HepG2 (cell line): Measurements from ENCODE around the gene FBXW2. TPM values are rescaled to one million over a fixed set of nuclear protein-coding genes. Genes with fewer than 3 reads are reported as not detected.

Experiments used
- AGO2 ChIP-seq: fragments of 200-400 bp; formaldehyde crosslinking; optimal IDR thresholded peaks from 2 replicates; pipeline ENCODE3; 2017; ENCODE audit warnings: mild to moderate bottlenecking, low read depth, low read length, moderate library complexity
- CREBL2 ChIP-seq: sonication (generic); formaldehyde crosslinking; IDR thresholded peaks from 2 replicates; pipeline ENCODE4 v1.8.1; 2023; ENCODE audit warnings: missing genetic modification reagents, mild to moderate bottlenecking, borderline replicate concordance
- HDAC6 ChIP-seq: fragments of 200-600 bp; sonication (generic); IDR thresholded peaks from 2 replicates; pipeline ENCODE4 v1.7.0; 2017; ENCODE audit warnings: mild to moderate bottlenecking, antibody characterized with exemption, low read length, low read depth
- RBM22 ChIP-seq: fragments of 200-400 bp; formaldehyde crosslinking; optimal IDR thresholded peaks from 2 replicates; pipeline ENCODE3; 2017; ENCODE audit warnings: mild to moderate bottlenecking, low read length, moderate library complexity
- SAP130 ChIP-seq: IDR thresholded peaks from 2 replicates; pipeline ENCODE4 v1.6.1; 2016; ENCODE audit warnings: low read depth
- XRCC5 ChIP-seq: fragments of 200-400 bp; formaldehyde crosslinking; optimal IDR thresholded peaks from 2 replicates; pipeline ENCODE3; 2017; ENCODE audit warnings: mild to moderate bottlenecking, low read length
- ZBTB26 ChIP-seq: IDR thresholded peaks from 2 replicates; pipeline ENCODE4 v1.6.1; 2016; ENCODE audit warnings: missing compliant biosample characterization, missing genetic modification reagents, borderline replicate concordance
- ZNF224 ChIP-seq: sonication (generic); formaldehyde crosslinking; IDR thresholded peaks from 2 replicates; pipeline ENCODE4 v1.5.0; 2020; ENCODE audit warnings: mild to moderate bottlenecking, missing genetic modification reagents
- ZNF557 ChIP-seq: sonication (generic); formaldehyde crosslinking; IDR thresholded peaks from 2 replicates; pipeline ENCODE4 v1.4.0; 2020; ENCODE audit warnings: missing genetic modification reagents
- ZSCAN22 ChIP-seq: sonication (generic); formaldehyde crosslinking; IDR thresholded peaks from 2 replicates; pipeline ENCODE4 v1.4.0; 2020; ENCODE audit warnings: mild to moderate bottlenecking, missing genetic modification reagents
- polyA plus RNA-seq, 8 experiments: library from polyadenylated mRNA; depleted of rRNA in 3 of 8; stranded (reverse) in 7 of 8; unstranded in 1 of 8; fragments of >200 nt; fragmentation: Illumina TruSeq in 4 of 8; extraction: Trizol in 4 of 8; gene quantifications; 2 replicates each; pipeline versions ENCODE4 v1.2.1 to v1.2.3, GENCODE V29; 2011 to 2016; ENCODE audit warnings: low read depth in 4 of 8, missing spikeins in 1 of 8, mixed read lengths in 1 of 8; ENCODE audit not compliant: insufficient read depth in 1 of 8
- total RNA-seq, 5 experiments: library from RNA; depleted of rRNA; stranded (reverse); fragments of >200 nt; fragmentation: Illumina TruSeq; extraction: Trizol; gene quantifications; 2 replicates each; pipeline ENCODE4 v1.2.3, GENCODE V29; 2016; ENCODE audit warnings: low read depth in 1 of 5
- TF ChIP-seq, protein P1 (sequence below): sonication (generic); formaldehyde crosslinking; IDR thresholded peaks from 2 replicates; pipeline ENCODE4 v1.5.0; 2020; ENCODE audit warnings: mild to moderate bottlenecking, missing genetic modification reagents, borderline replicate concordance
- TF ChIP-seq, protein P2 (sequence below): sonication (generic); formaldehyde crosslinking; IDR thresholded peaks from 2 replicates; pipeline ENCODE4 v1.5.0; 2020; ENCODE audit warnings: missing genetic modification reagents, mild to moderate bottlenecking, borderline replicate concordance
- TF ChIP-seq, protein P3 (sequence below): sonication (generic); formaldehyde crosslinking; conservative IDR thresholded peaks from 2 replicates; pipeline ENCODE4 v1.4.0; 2020; ENCODE audit warnings: missing genetic modification reagents
- TF ChIP-seq, protein P4 (sequence below): sonication (generic); formaldehyde crosslinking; IDR thresholded peaks from 2 replicates; pipeline ENCODE4 v1.4.0; 2020; ENCODE audit warnings: missing genetic modification reagents, borderline replicate concordance
- TF ChIP-seq, protein P5 (sequence below): sonication (generic); formaldehyde crosslinking; IDR thresholded peaks from 2 replicates; pipeline ENCODE4 v1.5.0; 2020; ENCODE audit warnings: mild to moderate bottlenecking, low read depth, missing genetic modification reagents, borderline replicate concordance

FBXW2 gene
- total and polyA plus RNA-seq, 2 of the 13 experiments (the other 11 are each of a cell fraction or from before 2014, with no cell fraction given) = 35.4 to 43.1 TPM

GRCh38 chr9:120733190-120733589, 60.0 kb downstream of the FBXW2 start (continued):
- TF ChIP-seq, protein P1, sequence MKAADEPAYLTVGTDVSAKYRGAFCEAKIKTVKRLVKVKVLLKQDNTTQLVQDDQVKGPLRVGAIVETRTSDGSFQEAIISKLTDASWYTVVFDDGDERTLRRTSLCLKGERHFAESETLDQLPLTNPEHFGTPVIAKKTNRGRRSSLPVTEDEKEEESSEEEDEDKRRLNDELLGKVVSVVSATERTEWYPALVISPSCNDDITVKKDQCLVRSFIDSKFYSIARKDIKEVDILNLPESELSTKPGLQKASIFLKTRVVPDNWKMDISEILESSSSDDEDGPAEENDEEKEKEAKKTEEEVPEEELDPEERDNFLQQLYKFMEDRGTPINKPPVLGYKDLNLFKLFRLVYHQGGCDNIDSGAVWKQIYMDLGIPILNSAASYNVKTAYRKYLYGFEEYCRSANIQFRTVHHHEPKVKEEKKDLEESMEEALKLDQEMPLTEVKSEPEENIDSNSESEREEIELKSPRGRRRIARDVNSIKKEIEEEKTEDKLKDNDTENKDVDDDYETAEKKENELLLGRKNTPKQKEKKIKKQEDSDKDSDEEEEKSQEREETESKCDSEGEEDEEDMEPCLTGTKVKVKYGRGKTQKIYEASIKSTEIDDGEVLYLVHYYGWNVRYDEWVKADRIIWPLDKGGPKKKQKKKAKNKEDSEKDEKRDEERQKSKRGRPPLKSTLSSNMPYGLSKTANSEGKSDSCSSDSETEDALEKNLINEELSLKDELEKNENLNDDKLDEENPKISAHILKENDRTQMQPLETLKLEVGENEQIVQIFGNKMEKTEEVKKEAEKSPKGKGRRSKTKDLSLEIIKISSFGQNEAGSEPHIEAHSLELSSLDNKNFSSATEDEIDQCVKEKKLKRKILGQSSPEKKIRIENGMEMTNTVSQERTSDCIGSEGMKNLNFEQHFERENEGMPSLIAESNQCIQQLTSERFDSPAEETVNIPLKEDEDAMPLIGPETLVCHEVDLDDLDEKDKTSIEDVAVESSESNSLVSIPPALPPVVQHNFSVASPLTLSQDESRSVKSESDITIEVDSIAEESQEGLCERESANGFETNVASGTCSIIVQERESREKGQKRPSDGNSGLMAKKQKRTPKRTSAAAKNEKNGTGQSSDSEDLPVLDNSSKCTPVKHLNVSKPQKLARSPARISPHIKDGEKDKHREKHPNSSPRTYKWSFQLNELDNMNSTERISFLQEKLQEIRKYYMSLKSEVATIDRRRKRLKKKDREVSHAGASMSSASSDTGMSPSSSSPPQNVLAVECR = peak; percentile 37; the same call in 1 of the 2 replicates
- TF ChIP-seq SAP130 (CRISPR knock-in tag) = peak; percentile 71
- no peak for TF ChIP-seq AGO2
- no peak for TF ChIP-seq XRCC5
- TF ChIP-seq ZNF224 = no peak
- TF ChIP-seq, protein P2, sequence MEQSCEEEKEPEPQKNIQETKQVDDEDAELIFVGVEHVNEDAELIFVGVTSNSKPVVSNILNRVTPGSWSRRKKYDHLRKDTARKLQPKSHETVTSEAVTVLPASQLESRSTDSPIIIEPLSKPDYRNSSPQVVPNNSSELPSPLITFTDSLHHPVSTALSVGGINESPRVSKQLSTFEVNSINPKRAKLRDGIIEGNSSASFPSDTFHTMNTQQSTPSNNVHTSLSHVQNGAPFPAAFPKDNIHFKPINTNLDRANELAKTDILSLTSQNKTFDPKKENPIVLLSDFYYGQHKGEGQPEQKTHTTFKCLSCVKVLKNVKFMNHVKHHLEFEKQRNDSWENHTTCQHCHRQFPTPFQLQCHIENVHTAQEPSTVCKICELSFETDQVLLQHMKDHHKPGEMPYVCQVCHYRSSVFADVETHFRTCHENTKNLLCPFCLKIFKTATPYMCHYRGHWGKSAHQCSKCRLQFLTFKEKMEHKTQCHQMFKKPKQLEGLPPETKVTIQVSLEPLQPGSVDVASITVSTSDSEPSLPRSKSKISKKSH (CRISPR knock-in tag) = no peak
- no peak for TF ChIP-seq ZNF557 (CRISPR knock-in tag)
- no peak for TF ChIP-seq CREBL2
- TF ChIP-seq, protein P3, sequence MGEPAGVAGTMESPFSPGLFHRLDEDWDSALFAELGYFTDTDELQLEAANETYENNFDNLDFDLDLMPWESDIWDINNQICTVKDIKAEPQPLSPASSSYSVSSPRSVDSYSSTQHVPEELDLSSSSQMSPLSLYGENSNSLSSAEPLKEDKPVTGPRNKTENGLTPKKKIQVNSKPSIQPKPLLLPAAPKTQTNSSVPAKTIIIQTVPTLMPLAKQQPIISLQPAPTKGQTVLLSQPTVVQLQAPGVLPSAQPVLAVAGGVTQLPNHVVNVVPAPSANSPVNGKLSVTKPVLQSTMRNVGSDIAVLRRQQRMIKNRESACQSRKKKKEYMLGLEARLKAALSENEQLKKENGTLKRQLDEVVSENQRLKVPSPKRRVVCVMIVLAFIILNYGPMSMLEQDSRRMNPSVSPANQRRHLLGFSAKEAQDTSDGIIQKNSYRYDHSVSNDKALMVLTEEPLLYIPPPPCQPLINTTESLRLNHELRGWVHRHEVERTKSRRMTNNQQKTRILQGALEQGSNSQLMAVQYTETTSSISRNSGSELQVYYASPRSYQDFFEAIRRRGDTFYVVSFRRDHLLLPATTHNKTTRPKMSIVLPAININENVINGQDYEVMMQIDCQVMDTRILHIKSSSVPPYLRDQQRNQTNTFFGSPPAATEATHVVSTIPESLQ (CRISPR knock-in tag) = no peak
- no peak for TF ChIP-seq ZSCAN22
- TF ChIP-seq ZBTB26 (CRISPR knock-in tag) = peak; percentile 95
- TF ChIP-seq, protein P4, sequence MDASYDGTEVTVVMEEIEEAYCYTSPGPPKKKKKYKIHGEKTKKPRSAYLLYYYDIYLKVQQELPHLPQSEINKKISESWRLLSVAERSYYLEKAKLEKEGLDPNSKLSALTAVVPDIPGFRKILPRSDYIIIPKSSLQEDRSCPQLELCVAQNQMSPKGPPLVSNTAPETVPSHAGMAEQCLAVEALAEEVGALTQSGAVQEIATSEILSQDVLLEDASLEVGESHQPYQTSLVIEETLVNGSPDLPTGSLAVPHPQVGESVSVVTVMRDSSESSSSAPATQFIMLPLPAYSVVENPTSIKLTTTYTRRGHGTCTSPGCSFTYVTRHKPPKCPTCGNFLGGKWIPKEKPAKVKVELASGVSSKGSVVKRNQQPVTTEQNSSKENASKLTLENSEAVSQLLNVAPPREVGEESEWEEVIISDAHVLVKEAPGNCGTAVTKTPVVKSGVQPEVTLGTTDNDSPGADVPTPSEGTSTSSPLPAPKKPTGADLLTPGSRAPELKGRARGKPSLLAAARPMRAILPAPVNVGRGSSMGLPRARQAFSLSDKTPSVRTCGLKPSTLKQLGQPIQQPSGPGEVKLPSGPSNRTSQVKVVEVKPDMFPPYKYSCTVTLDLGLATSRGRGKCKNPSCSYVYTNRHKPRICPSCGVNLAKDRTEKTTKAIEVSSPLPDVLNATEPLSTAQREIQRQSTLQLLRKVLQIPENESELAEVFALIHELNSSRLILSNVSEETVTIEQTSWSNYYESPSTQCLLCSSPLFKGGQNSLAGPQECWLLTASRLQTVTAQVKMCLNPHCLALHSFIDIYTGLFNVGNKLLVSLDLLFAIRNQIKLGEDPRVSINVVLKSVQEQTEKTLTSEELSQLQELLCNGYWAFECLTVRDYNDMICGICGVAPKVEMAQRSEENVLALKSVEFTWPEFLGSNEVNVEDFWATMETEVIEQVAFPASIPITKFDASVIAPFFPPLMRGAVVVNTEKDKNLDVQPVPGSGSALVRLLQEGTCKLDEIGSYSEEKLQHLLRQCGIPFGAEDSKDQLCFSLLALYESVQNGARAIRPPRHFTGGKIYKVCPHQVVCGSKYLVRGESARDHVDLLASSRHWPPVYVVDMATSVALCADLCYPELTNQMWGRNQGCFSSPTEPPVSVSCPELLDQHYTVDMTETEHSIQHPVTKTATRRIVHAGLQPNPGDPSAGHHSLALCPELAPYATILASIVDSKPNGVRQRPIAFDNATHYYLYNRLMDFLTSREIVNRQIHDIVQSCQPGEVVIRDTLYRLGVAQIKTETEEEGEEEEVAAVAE (CRISPR knock-in tag) = no peak
- no peak for TF ChIP-seq RBM22
- TF ChIP-seq HDAC6 = no peak
- TF ChIP-seq, protein P5, sequence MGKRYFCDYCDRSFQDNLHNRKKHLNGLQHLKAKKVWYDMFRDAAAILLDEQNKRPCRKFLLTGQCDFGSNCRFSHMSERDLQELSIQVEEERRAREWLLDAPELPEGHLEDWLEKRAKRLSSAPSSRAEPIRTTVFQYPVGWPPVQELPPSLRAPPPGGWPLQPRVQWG (CRISPR knock-in tag) = no peak
